GM11168 (cell line): ENCODE measurements around the gene MCTP2.

Source experiments
- in situ Hi-C: fragments of 300-500 bp; cut with MboI; formaldehyde crosslinking; loops from one replicate; pipeline ENCODE4 v1.12.0; 2022; ENCODE audit warnings: low sequenced_read_pairs; ENCODE audit not compliant: unreplicated experiment

MCTP2 gene

DNA sequence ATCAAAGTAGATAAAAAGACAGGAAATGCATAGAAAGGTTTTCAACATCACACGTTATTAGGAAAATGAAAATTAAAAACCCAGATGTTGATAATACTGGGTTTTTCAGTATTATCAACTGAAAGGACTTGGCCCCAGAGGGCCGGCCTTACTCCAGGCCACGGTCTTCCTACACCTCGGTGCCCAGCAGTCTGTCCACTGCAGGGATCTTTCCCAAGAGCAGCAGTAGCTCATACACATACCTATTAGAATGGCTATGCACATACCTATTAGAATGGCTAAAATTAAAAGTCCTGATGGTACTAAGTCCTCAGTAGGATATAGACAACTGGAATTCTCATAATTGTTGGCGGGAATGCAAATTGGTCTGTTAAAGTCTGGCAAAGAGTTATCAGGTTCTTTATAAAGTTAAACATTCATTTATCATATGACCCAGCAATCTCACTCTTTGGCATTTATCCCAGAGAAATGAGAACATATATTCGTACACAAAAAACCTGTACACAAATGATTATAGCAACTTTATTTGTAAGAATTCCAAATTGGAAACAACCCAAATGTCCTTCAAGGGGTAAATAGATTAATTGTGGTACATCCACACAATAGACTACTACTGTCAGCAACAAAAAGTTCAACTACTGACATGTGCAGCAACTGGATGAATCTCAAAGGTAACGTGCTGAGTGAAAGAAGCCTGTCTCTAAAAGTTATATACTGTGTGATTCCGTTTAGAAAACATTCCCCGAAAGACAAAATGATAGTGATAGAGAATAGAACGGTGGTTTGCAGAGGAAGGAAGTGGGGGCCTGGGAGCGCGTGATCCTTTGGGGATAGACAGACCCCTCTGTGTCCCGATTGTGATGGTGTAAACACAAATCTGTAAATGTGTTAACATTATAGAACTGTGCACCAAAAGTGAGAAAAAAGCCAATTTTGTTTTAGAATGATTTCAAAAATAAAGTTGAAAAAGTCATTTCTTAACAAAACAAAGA is 62.3 kb downstream of the MCTP2 start:
- in situ Hi-C loops, result no loop called here

- in situ Hi-C loops, result no loop called here
Measured at GRCh38 chr15:94294556-94294955, 63.2 kb downstream of the MCTP2 start.

GRCh38 chr15:94295275-94295674 is 63.9 kb downstream of the MCTP2 start:
- in situ Hi-C loops, result no loop called here

- in situ Hi-C loops, result no loop called here
Measured at GRCh38 chr15:94296717-94297116, 65.4 kb downstream of the MCTP2 start.

DNA sequence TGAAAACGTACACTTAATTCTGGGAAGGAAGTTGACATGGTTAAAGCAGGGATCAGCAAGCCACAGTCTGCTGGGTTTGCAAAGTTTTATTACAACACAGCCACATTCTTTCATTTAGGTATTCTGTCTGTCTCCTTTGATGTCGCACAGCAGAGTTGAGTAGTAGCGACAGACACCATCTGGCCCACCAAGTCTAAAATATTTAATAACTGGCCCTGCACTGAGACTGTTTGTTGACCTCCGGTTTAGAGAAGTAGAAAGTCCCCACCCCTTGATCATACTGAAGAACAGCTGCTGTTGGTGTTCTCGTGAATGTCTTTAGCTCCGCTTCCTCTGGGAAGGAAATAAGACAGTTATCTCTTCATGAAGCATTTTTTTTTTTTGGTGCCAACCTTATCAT is 66.2 kb downstream of the MCTP2 start:
- in situ Hi-C loops, result no loop called here

DNA sequence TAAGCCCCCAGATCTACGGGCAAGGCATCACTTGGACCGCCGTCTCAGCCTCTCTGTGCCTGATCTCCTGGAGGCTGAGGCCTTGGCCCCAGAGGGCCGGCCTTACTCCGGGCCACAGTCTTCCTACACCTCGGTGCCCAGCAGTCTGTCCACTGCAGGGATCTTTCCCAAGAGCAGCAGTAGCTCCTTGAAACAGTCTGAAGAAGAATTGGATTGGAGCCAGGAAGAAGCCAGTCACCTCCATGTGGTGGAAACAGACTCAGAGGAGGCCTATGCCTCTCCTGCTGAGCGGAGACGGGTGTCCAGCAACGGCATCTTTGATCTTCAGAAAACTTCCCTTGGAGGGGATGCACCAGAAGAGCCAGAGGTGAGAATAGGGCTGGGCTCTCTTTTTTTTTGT is 67.0 kb downstream of the MCTP2 start:
- in situ Hi-C loops, result no loop called here

DNA sequence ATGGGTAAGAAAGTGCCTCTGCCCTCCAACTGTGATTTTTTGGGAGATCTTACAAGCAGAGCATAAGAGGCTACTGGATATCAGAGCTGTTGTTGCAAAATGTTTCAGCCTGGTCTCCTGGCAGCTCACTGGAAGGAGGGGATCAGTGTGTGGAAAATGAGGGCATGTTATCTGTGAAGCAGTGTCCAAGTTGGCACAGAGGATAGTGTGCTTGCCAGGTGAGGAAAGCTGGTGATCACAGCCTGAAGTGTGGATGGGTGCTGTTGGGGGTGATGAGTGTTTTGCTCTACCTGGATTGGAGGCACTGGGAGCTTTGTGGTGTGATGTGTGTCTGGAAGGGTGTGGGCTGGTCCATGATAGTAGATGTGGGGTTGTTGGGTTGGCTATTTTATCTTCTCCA is 69.3 kb downstream of the MCTP2 start:
- in situ Hi-C loops, result no loop called here

DNA sequence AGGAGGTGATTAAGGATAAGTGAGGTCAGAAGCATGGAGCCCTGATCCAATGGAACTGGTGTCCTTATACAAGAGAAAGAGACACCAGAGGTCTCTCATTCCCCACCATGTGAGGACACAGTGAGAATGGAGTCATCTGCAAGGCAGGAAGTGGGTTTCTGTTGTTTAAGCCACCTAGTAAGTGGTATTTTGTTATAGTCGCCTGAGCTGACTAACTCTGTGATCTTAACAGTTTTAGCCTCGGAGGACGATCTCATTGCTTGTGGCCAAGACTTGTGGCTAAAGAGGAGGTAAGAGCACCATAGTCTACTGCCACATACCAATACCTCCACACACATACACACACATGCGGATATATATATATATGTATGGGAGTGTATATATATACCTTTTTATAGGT is 73.8 kb downstream of the MCTP2 start:
- in situ Hi-C loops, result no loop called here

DNA sequence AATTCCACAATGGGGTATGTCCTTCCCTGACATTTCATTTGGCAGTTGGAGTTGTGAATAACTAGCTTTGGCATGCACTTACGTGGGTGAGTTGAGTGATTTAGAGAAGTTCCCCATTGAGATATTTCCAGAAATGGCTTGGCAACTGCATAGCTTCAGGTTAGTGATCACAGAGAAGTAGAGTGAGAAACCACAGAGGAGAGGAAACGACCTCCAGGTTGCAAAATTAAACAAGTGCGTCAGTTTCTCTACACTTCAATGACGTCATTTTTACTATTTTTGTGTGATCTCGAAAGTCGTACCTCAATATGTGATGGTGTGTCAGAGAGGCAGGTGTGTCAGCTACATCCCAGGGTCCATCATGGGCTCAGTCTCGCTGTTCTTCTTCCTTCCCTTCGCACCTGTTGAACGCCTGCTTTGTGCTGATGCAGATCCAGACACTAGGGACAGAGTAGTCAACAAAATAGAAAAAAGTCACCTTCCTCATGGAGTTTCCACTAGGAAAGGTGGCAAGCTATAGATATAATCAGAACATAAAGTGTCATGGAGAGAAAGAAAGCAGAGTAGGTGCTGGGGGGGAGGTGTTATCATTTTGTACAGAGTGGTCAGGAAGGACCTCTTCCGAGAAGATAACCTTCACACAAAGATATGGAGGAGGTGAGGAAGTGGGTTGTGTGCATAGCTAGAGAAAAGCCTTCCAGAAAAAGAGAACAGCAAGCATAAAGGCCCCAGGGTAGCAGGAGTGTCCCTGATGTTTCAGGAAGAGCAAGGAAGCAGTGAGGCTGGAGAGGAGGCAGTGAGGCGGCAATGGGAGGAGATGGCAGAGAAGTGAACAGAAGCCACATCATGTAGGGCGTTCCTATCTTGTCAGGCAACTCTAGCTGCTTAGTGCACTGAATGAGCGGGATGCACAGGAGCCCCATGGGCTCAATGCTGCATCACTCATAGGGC is 75.6 kb downstream of the MCTP2 start:
- in situ Hi-C loops, result no loop called here

DNA sequence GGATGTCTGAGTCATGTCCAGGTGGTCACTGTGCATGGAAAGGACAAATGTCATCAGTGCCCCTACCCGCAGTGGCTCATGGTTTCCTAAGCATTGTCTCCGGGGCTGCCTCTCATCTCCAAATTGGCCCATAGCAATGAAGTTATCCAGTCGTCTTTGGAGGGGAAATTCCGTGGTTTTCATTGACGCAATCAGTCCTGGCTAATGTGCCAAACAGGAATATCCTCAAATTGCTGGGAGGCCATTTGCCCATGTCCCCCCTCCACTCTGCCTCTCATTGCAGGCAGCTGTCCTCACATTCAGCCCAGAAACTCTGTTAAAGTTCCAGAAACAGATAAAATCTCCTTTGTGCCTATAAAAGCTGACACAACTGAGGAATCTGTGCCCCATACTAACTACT is 81.6 kb downstream of the MCTP2 start:
- in situ Hi-C loops, result no loop called here

DNA sequence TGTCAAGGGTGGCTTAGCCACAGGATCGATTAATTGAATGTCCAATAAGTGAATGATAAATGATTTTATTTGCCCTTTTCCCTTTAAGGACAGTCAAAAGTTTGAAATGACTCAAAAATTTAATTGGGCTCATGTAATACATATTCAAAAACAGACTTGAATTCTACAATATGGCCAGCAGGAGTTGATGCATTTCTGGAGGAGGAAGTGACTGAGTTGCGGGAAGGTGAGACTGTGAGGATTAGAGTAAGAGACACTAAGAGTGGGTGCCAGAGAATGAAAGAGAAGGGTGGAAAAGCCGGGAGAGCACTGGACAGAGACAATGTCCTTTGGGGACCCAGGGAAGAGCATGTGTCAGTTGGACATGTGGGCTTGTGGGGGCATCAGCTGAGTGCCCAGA is 83.3 kb downstream of the MCTP2 start:
- in situ Hi-C loops, result loop anchor here (5.0 kb wide), 2 partner anchors 82 to 152 kb away; partner anchors contain the start of gene MCTP2

GRCh38 chr15:94317211-94317610 is 85.8 kb downstream of the MCTP2 start:
- in situ Hi-C loops, result loop anchor here (5.0 kb wide), 2 partner anchors 85 to 155 kb away; partner anchors contain the start of gene MCTP2

- in situ Hi-C loops, result no loop called here
Measured at GRCh38 chr15:94322141-94322540, 90.8 kb downstream of the MCTP2 start.

GRCh38 chr15:94323076-94323475 is 91.7 kb downstream of the MCTP2 start:
- in situ Hi-C loops, result no loop called here

- in situ Hi-C loops, result no loop called here
Measured at GRCh38 chr15:94324117-94324826, 92.9 kb downstream of the MCTP2 start.

- in situ Hi-C loops, result no loop called here
Measured at GRCh38 chr15:94324835-94325767, 93.7 kb downstream of the MCTP2 start.

GRCh38 chr15:94327356-94327936 is 96.1 kb downstream of the MCTP2 start:
- in situ Hi-C loops, result no loop called here

- in situ Hi-C loops, result no loop called here
Measured at GRCh38 chr15:94331731-94332130, 100.4 kb downstream of the MCTP2 start.

DNA sequence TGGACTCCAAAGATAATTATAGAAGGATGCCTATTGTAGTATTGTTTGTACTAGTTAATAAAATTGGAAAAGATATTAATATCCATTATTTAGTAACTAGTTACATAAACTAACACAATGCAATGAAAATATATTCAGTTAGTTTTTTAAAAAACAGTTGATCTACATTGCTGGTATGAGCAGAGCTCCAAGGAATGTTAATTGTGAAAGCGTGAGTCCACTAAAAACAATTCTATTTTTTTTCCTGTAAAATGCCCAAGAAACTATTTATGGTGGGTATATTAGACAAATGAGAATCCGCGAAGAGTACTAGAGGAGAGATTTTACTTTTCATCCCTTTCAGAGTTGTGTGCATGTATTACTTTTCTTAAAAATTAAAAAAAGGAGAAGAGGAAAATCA is 104.3 kb downstream of the MCTP2 start:
- in situ Hi-C loops, result no loop called here
